HuH-7 (cell line): ENCODE data around the gene RTF1.
A peak's percentile ranks its signal among the peaks of the same experiment; 100 is the strongest.
"Not testable (repeated sequence)": the region's sequence is repeated elsewhere in the genome, so short reads cannot be mapped to it uniquely, and the experiment has no call there.

Experiments used
- DNase-seq: peaks from one replicate; pipeline ENCODE4 v3.0.0; 2011; ENCODE audit warnings: low spot score

The RTF1 gene

DNA sequence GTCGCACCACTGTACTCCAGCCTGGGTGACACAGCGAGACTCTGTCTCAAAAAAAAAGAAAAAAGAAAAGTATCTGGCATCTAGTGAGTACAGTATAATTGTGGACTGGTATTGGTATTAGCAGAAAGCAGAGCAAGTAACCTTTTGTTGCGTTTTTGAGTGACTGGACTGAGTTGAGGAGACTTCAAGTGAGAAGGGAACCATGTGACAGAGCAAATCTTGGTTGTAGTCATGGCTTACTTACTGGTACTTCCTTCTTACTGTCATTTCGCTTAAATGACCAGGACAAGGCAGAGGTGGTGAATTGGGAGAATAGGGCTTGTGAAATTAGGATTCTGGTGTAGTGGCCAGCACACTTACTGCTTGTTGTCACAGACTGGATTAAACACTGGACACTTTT is 20.6 kb downstream of the RTF1 start:
- DNase-seq: no peak

DNA sequence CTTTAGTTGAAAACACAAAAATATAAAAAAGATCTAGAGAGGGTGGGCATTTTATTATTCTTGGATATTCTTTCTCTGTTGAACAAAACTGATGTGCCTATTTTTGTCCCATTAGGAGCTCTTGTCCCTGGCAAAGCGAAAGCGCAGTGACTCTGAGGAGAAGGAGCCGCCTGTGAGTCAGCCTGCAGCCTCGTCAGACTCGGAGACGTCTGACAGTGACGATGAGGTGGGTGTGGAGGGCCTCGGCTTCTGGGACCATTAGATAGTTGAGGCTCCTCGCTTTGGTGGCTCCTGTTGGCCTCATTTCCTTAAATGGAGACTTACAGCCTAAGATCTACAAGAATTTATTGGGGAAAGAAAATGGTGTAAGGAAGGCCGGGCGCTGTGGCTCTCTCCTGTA is 21.3 kb downstream of the RTF1 start:
- no peak for DNase-seq

DNA sequence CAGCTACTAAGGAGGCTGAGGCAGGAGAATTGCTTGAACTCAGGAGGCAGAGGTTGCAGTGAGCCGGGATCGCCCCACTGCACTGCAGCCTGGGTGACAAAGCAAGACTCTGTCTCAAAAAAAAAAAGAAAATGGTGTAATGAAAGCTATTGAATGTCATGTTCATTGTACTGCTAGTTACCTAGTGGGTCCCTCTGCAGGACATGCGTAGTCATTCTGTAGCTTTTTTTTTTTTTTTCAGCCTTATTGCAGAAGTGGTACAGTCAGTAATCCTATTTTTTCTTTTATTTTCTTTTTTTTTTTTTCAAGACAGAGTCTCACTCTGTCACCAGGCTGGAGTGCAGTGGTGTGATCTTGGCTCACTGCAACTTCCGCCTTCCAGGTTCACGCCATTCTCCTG is 21.9 kb downstream of the RTF1 start:
- DNase-seq: not testable (repeated sequence)

DNA sequence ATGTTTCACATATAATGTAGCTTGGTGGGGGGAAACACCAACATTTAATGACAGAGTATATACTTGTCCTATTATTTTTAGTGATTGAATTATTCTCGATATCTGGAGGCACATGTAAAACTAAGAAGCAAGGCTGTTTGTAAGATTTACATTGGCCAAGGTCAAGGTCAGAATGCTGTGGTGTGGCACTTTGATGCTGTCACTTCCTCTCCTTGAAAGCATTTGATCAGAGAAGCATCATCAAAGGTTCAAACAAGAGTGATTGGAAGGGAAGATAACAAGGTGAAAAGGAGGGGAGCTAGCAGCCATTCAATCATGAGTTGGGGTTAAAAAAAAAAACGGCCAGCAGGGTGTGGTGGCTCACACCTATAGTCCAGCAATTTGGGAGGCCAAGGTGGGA is 26.4 kb downstream of the RTF1 start:
- no peak for DNase-seq

- no peak for DNase-seq
Observed at GRCh38 chr15:41445399-41445798, 28.5 kb downstream of the RTF1 start.

DNA sequence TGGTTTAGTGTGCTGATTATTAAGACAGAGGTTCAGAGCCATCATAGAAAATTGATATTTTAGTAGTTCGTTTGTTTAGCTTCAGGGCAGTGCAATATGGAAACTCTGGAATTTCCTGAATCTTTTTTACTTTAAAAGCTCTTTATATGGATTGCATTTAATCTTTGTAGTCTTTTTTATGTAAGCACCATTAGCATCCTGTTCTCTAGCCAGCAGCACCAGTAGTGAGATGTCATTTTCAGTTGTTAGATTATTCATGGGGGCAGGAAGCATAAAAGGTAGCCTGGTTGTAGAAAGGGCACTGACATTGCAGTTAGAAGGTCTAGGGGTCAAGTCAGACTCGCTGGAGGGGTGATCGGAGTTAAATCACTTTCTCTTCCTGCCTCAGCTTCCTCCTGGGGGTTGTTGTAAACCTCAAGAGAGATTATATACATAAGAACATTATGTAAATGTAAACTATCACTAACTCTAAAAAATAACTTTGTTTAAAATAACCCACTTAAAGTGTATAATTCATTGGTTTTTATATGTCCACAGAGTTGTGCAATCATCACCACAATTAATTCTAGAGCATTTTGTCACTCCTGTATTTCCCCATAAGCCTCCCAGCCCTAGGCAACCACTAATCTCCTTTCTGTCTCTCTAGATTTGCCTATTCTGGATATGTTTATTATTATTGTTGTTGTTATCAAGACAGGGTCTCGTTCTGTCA is 45.3 kb downstream of the RTF1 start:
- no peak for DNase-seq

DNA sequence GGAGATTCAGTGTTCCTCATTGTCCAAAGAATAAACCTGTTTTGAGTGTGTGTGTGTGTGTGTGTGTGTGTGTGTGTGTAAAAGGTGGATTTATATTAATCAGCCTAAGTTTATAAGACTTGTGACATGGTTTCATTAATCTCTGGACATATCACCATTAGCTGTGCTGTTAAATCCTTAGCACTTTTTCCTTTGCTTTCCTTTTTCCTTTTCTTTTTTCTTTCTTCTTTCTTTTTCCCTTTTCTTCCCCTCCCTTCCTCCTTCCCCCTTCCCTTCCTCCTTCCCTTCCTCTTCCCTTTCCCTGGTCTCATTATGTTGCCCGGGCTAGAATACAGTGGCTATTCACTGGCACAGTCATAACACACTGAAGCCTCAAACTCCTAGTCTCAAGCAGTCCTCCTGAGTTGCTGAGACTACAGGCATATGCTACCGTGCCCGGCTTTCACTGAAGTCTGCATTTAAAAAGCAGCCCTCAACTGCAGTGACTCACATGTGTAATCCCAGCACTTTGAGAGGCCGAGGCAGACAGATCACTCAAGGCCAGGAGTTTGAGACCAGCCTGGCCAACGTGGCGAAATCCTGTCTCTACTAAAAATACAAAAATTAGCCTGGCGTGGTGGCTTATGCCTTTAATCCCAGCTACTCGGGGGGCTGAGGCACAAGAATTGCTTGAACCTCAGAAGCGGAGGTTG is 48.1 kb downstream of the RTF1 start:
- no peak for DNase-seq

DNA sequence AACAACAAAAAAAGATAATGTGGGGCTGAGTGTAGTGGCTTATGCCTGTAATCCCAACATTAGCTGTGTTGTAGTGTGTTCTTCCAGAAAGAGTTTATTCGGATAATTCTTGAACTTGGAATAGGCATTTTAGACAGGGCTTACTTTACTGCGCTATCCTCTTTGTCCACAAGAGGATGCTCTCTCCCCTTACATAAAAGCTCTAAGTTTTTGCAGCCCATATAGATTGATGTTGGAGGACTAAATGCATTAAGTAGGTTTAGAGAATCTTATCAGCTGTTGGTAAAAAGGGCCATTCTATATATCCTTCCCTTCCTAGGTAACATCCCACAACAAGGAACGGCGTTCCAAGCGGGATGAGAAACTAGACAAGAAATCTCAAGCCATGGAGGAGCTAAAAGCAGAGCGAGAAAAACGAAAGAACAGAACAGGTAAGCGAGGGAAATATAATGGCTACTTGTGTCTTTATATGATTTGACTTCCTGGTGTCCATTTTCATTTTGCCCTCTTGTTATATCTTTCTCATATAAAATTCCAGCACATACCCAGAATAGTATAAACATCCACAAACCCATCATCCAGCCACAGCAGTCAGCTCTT is 49.0 kb downstream of the RTF1 start:
- peak; percentile 26 for DNase-seq

DNA sequence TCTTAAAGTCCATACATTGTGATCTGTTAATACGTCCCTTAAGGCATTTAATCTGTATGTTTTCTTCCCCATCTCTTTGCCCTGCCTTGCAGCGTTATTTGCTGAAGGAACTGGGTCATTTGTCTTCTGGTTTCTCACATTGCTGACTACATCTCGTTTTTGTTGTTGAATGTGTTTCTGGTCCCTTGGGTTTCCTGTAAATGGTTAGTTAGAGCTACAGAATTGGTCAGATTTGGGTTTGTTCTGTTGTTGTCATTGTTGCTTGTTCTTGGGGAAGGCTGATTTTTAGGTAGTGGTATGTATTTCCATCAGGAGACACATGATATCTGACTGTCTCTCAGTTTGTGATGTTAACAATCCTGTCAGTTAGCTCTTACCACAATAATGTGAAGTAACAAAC is 49.8 kb downstream of the RTF1 start:
- DNase-seq: no peak

GRCh38 chr15:41469644-41470043 is 52.7 kb downstream of the RTF1 start:
- DNase-seq: not testable (repeated sequence)

DNA sequence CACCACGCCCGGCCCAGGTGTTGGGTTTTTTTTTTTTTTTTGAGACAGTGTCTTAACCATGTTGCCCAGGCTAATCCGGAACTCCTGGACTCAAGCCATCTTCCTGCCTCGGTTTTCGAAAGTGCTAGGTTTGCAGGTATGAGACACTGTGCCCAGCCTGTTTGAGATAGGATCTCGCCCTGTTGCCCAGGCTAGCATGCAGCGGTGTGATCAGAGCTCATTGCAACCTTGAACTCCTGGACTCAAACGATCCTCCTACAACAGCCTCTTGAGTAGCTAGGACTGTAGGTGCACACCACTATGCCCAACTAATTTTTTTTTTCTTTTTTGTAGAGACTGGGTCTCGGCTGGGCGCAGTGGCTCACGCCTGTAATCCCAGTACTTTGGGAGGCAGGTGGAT is 56.5 kb downstream of the RTF1 start:
- no peak for DNase-seq

DNA sequence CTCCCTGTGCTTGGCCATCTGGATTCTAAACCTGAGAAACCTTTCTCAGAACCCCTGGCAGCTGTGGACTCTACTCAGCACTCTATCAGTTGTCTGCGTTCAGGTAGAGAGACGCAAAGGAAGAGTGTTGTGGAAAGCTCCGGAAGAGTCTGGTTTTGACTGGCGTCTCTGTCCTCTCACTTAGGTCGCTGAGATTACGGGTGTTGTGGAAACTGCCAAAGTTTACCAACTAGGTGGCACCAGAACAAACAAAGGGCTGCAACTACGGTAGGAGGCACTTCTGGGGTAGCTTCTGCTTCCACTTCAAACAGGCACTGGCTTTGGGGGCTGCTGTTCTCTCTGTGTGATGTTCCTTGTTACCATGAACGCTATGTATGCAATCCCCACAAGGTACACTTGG is 57.5 kb downstream of the RTF1 start:
- DNase-seq: no peak

- DNase-seq: no peak
Observed at GRCh38 chr15:41474941-41475340, 58.0 kb downstream of the RTF1 start.

GRCh38 chr15:41476416-41477048 is 59.6 kb downstream of the RTF1 start:
- DNase-seq: no peak

DNA sequence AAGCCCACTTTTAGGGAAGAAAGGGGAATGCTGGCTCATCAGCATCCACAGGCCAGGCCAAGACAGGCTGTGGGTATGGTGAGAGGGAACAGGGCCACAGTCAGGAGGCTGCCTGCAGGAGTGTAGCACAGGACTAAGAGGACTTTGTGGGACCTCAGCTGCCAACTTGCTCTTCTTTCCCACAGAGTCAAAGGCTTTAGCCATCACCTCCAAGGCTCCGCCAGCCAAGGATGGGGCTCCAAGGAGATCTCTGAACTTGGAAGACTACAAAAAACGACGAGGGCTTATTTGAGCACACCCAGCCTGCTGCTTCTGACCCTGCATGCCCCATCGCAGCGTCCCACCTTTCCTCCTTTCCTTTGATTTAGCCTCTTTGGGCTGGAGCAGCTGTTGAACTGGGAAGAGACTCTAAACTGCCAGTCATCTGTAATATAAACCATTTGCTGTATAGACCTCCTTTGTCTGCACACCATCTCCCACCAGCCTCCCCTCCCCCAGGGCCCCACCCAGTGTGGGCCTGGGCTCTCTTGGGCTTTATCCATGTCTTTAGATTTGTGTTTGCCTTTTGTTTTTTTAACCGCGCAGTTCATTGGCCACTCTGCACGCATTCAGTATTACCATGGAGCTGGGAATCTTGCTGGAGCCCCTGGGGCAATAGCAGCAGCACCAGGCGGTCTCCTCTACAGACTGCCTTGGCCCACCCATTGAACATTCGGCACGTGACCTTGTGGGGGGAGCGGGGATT is 63.7 kb downstream of the RTF1 start:
- DNase-seq: no peak

DNA sequence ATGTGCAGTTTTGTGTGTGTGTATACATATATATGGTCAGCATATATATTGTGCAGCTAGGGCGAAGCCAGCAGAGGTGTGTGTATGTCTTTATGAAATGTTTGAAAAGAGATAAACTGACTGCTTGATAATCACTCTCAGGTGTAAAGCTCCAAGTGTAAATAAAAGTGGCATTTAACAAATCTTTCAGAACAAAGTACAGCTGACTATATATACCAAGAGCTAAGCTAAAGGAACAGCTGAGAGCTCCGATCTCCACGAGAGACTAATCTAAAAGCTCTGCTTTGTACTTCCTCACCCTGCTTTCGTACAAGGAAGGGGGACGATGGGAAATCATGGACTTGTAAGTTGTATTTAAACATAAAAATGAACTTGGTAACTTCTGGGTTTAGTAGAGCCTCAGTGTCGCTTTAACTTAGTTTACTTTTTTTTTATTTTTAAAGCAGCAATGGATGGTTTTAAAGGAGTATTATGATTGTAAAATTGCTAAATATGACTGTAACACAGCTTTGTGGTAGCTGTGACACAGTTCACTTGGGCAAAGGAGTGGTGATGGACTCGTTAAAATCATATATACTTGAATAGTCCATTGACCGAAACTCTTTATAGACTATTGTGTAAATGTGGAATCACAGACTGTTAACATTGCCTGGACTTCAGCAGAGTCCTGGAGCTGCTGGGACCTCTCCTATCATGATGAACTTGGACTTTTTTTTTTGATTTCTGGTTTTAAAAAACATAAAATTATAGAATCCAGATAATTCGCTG is 65.4 kb downstream of the RTF1 start:
- no peak for DNase-seq

DNA sequence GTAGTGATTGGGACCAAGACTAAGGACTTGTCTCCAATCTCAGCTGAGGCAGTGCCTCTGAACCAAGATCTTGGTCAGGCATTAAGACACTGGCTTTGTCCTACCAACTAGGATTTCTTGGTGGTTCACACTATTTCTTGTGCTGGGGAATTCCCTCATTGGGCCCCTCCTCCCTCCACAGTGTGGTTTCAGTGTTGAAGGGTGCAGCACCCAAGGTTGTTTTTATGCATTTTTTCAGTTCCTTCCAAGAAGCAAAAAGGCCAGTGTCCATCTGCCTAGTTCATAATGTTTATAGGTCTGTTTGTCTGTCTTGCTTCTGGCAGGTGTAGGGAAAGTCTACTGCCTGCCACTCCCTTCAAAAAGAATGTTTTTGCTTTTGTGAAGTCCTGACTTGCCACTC is 66.2 kb downstream of the RTF1 start:
- no peak for DNase-seq

DNA sequence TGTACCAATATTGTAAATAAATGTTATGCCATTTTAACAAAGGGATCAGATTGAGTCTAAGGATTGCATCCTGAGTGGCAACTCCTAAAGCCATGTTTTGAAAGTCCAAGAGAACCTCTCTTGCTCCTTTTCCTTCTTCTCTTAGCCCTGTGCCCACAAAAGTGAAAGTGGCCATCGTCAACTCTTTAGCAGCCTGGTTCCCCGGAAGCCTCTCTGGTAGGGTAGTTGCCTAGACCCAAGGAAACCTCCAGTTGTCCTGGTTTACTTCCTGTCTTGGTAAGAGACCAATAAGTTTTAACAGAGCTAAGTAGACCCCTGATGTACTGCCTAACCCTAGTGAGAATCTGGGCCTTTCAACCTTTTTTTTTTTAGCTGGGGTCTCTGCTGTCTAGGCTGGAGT is 66.6 kb downstream of the RTF1 start:
- DNase-seq: no peak

GRCh38 chr15:41484937-41485625 is 68.2 kb downstream of the RTF1 start:
- DNase-seq: no peak

- DNase-seq: no peak
Observed at GRCh38 chr15:41486286-41486685, 69.4 kb downstream of the RTF1 start.

DNA sequence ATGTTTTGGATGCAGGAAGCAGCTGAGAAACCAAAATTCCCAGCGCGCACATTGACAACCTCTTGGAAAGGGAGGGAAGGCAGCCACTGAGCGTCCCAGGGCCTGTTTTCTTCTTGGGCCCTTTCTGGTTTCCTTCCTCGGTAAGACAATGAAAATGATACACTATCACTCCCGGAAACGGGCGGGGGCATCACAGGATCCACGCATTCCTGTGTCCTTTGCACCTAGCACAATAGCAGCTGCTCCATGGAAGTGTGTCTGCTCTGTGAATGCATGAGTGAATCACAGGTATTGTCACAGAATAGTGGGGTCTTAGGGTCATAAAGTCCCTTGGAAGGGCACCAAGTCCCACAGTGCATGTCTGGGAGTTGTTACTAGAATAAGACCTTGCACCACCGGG is 70.5 kb downstream of the RTF1 start:
- no peak for DNase-seq
